PC-3 (cell line): ENCODE data around the gene SNAPC3. TPM values are rescaled to one million over a fixed set of nuclear protein-coding genes. Genes with fewer than 3 reads are reported as not detected.
A peak's percentile ranks its signal among the peaks of the same experiment; 100 is the strongest.

Source experiments
- ATAC-seq: fragments of 200-7000 bp; cut with Tn5 transposase; 2 replicates; pipeline ENCODE4 v1.9.1; 2020; ENCODE audit warnings: mild to moderate bottlenecking, moderate library complexity
- BruUV-seq: library from RNA; stranded (reverse); fragments of 400-500 nt; replicated peaks from 2 replicates; lab custom pipeline; 2021; lab: Mats Ljungman, UMichigan
- CTCF ChIA-PET: fragments of 300-600 bp; sonication (Branson Sonifier 250); formaldehyde crosslinking; loops from one replicate; lab custom pipeline; 2022; ENCODE audit warnings: antibody characterized with exemption; lab: Charles Lee
- POLR2A ChIA-PET: fragments of 300-600 bp; sonication (Branson Sonifier 250); formaldehyde crosslinking; loops from one replicate; lab custom pipeline; 2022; ENCODE audit warnings: antibody characterized with exemption; ENCODE audit not compliant: unreplicated experiment; lab: Charles Lee
- DNase-seq: peaks from one replicate; pipeline ENCODE4 v3.0.0-alpha.2; 2015
- H2AFZ ChIP-seq: fragments of 300-600 bp; sonication (generic); 2 replicates; pipeline ENCODE4 v1.6.0; 2016; ENCODE audit warnings: antibody characterized with exemption, low read length
- H3F3A ChIP-seq: fragments of 300-600 bp; sonication (generic); one replicate; pipeline ENCODE4 v1.6.0; 2017; ENCODE audit warnings: antibody characterized with exemption, low read length, control low read depth, mild to moderate bottlenecking; ENCODE audit not compliant: unreplicated experiment
- H3K27ac ChIP-seq: fragments of 300-600 bp; sonication (generic); 2 replicates; pipeline ENCODE4 v1.5.1; 2016; ENCODE audit warnings: mild to moderate bottlenecking, low read length
- H3K27me3 ChIP-seq: fragments of 300-600 bp; sonication (generic); 2 replicates; pipeline ENCODE4 v1.6.1; 2016; ENCODE audit warnings: low read length, mixed read lengths
- H3K36me3 ChIP-seq: fragments of 300-600 bp; sonication (generic); 2 replicates; pipeline ENCODE4 v1.6.1; 2016; ENCODE audit warnings: low read depth, mixed run types, low read length, mixed read lengths
- H3K4me1 ChIP-seq: fragments of 300-600 bp; sonication (generic); 2 replicates; pipeline ENCODE4 v1.5.1; 2016; ENCODE audit warnings: low read length; ENCODE audit not compliant: insufficient read depth
- H3K4me2 ChIP-seq: fragments of 300-600 bp; sonication (generic); 2 replicates; pipeline ENCODE4 v1.6.0; 2016; ENCODE audit warnings: low read length
- H3K4me3 ChIP-seq: fragments of 300-600 bp; sonication (generic); 2 replicates; pipeline ENCODE4 v1.5.1; 2016; ENCODE audit warnings: mild to moderate bottlenecking, low read length, mixed read lengths
- H3K79me2 ChIP-seq: fragments of 300-600 bp; sonication (generic); 2 replicates; pipeline ENCODE4 v1.6.1; 2017; ENCODE audit warnings: low read length, mixed read lengths
- H3K9ac ChIP-seq: fragments of 300-600 bp; sonication (generic); 2 replicates; pipeline ENCODE4 v1.6.0; 2016; ENCODE audit warnings: mild to moderate bottlenecking, low read length
- H3K9me2 ChIP-seq: fragments of 300-600 bp; sonication (generic); replicated peaks from 2 replicates; pipeline ENCODE4 v1.6.1; 2016; ENCODE audit warnings: mixed run types, low read length, mixed read lengths
- H3K9me3 ChIP-seq: fragments of 300-600 bp; sonication (generic); 2 replicates; pipeline ENCODE4 v1.6.1; 2016; ENCODE audit warnings: low read length, mixed read lengths
- H4K20me1 ChIP-seq: fragments of 300-600 bp; sonication (generic); 2 replicates; pipeline ENCODE4 v1.6.1; 2016; ENCODE audit warnings: low read length, mixed read lengths
- EZH2 ChIP-seq: fragments of 300-600 bp; sonication (generic); IDR thresholded peaks from one replicate; pipeline ENCODE4 v1.6.1; 2017; ENCODE audit warnings: antibody characterized with exemption, mild to moderate bottlenecking, low read length; ENCODE audit not compliant: unreplicated experiment
- EZH2phosphoT487 ChIP-seq: fragments of 300-600 bp; sonication (generic); IDR thresholded peaks from 2 replicates; pipeline ENCODE4 v1.6.1; 2018; ENCODE audit warnings: mild to moderate bottlenecking, antibody characterized with exemption, low read length, borderline replicate concordance
- intact Hi-C: fragments of 100-400 bp; cut with micrococcal nuclease; formaldehyde crosslinking; loops from 2 replicates; pipeline ENCODE4 v1.9.0; 2023
- total RNA-seq: library from RNA; depleted of rRNA; stranded (reverse); fragments of >200 nt; gene quantifications from 2 replicates; pipeline ENCODE4 v1.2.3, GENCODE V29; 2014
- TF ChIP-seq, protein P1 (sequence below): fragments of 300-600 bp; sonication (generic); conservative IDR thresholded peaks from 2 replicates; pipeline ENCODE4 v1.5.1; 2017; ENCODE audit warnings: antibody characterized with exemption, low read depth, mild to moderate bottlenecking, low read length

The SNAPC3 gene
- total RNA-seq, 1 experiment from 2014 or later = 25.4 TPM

- no TSS peak for BruUV-seq
Observed at GRCh38 chr9:15417626-15418025, 5.0 kb upstream of the SNAPC3 start.

DNA sequence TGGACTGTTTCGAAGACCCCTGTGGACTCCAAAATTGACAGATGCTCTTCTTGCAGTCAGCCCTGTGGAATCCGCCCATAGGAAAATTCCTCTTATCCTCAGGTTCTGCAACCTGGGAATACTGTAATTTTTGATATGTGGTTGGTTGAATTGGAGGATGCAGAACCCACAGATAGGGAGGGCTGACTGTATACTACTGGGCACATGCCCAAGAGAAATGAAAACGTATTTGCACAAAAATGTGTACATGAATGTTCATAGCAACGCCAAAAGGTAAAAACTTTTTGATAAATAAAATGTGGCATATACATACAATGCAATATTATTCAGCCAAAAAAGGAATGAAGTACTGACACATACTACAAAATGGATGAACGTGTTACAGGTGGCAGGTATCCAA, 1.9 kb upstream of the SNAPC3 start:
- Histone ChIP-seq H3K79me2 (peaks cover 31% of the 10 kb centered on the region), H3K9me3 (no peaks in the 10 kb centered on the region), H3K36me3 (peaks cover 12% of the 10 kb centered on the region; the same call in 1 of the 2 replicates), H4K20me1 (no peaks in the 10 kb centered on the region), H3K9me2 (no peaks in the 10 kb centered on the region), H3K4me3 (no peak overlapping the region), H3K27ac (no peak overlapping the region), H3F3A (no peaks in the 10 kb centered on the region), H2AFZ (no peak overlapping the region), H3K9ac (no peak overlapping the region), H3K4me1 (peaks cover 16% of the 10 kb centered on the region), H3K27me3 (no peaks in the 10 kb centered on the region), H3K4me2 (no peak overlapping the region)
- no peak for ATAC-seq
- peak; percentile 15 for DNase-seq
- CTCF ChIA-PET = interaction anchor here (0.6 kb wide), 1 partner anchor 39 kb away, joined by 3 read pairs; no protein-coding TSS in a partner anchor
- intact Hi-C loops = loop anchor here (5.0 kb wide), 1 partner anchor 187 kb away; no protein-coding TSS in a partner anchor
- TF ChIP-seq EZH2phosphoT487 (no peak), EZH2 (no peak)
- no TSS peak for BruUV-seq
- POLR2A ChIA-PET = no interaction called here

More at GRCh38 chr9:15417626-15418025, 5.0 kb upstream of the SNAPC3 start:
- Histone ChIP-seq H3K27ac (no peak overlapping the region), H3K4me3 (no peak overlapping the region), H3K4me1 (peaks cover 7% of the 10 kb centered on the region), H2AFZ (0 out of 2 replicates have a peak overlapping the region, but pooled peaks have one; percentile 13), H3K9ac (no peak overlapping the region), H4K20me1 (no peaks in the 10 kb centered on the region), H3K27me3 (no peaks in the 10 kb centered on the region), H3K79me2 (no peaks in the 10 kb centered on the region), H3K4me2 (no peak overlapping the region), H3K9me3 (no peaks in the 10 kb centered on the region), H3F3A (no peaks in the 10 kb centered on the region), H3K36me3 (no peaks in the 10 kb centered on the region), H3K9me2 (no peaks in the 10 kb centered on the region)
- intact Hi-C loops = loop anchor here (1.0 to 5.0 kb wide), 3 partner anchors 139 to 275 kb away; no protein-coding TSS in a partner anchor
- POLR2A ChIA-PET = no interaction called here
- DNase-seq = no peak
- ATAC-seq = no peak
- TF ChIP-seq, protein P1, sequence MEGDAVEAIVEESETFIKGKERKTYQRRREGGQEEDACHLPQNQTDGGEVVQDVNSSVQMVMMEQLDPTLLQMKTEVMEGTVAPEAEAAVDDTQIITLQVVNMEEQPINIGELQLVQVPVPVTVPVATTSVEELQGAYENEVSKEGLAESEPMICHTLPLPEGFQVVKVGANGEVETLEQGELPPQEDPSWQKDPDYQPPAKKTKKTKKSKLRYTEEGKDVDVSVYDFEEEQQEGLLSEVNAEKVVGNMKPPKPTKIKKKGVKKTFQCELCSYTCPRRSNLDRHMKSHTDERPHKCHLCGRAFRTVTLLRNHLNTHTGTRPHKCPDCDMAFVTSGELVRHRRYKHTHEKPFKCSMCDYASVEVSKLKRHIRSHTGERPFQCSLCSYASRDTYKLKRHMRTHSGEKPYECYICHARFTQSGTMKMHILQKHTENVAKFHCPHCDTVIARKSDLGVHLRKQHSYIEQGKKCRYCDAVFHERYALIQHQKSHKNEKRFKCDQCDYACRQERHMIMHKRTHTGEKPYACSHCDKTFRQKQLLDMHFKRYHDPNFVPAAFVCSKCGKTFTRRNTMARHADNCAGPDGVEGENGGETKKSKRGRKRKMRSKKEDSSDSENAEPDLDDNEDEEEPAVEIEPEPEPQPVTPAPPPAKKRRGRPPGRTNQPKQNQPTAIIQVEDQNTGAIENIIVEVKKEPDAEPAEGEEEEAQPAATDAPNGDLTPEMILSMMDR = no peak
- no peak for TF ChIP-seq EZH2
- TF ChIP-seq EZH2phosphoT487 = no peak
- CTCF ChIA-PET = no interaction called here

- H3K4me2 ChIP-seq = no peak overlapping the region
Observed at GRCh38 chr9:15421532-15421931, 1.1 kb upstream of the SNAPC3 start.

More at GRCh38 chr9:15421532-15421931, 1.1 kb upstream of the SNAPC3 start:
- ChIA-PET POLR2A (no interaction called here), CTCF (no interaction called here)
- ATAC-seq (no peak), DNase-seq (no peak)
- Histone ChIP-seq H3K9ac (peak overlapping the region; percentile 92; the same call in 1 of the 2 replicates), H3F3A (no peaks in the 10 kb centered on the region), H3K27ac (no peak overlapping the region), H3K4me3 (no peak overlapping the region), H3K79me2 (peaks cover 38% of the 10 kb centered on the region), H2AFZ (peak overlapping the region; percentile 98), H3K36me3 (peaks cover 20% of the 10 kb centered on the region; the same call in 1 of the 2 replicates), H4K20me1 (no peaks in the 10 kb centered on the region), H3K9me2 (no peaks in the 10 kb centered on the region), H3K27me3 (no peaks in the 10 kb centered on the region), H3K9me3 (no peaks in the 10 kb centered on the region), H3K4me1 (peaks cover 16% of the 10 kb centered on the region)
- intact Hi-C loops = loop anchor here (5.0 kb wide), 1 partner anchor 186 kb away; no protein-coding TSS in a partner anchor
- no TSS peak for BruUV-seq
- TF ChIP-seq EZH2phosphoT487 (no peak), EZH2 (no peak)
- TF ChIP-seq, protein P1 = no peak
